WTC11 (cell line): ENCODE results near the gene RGS18.

Experiments used
- AFF4 ChIP-seq: sonication (generic); formaldehyde crosslinking; IDR thresholded peaks from 2 replicates; pipeline ENCODE4 v1.8.1; 2023; ENCODE audit warnings: mild to moderate bottlenecking, missing genetic modification reagents, borderline replicate concordance
- ATF2 ChIP-seq: sonication (generic); formaldehyde crosslinking; IDR thresholded peaks from 2 replicates; pipeline ENCODE4 v1.8.1; 2022; ENCODE audit warnings: low read depth, missing genetic modification reagents, borderline replicate concordance
- ATF3 ChIP-seq: sonication (generic); formaldehyde crosslinking; conservative IDR thresholded peaks from 2 replicates; pipeline ENCODE4 v1.8.1; 2022; ENCODE audit warnings: mild to moderate bottlenecking, missing genetic modification reagents
- CTCF ChIP-seq: fragments of 200-600 bp; IDR thresholded peaks from 2 replicates; pipeline ENCODE4 v1.8.0; 2022; ENCODE audit warnings: antibody characterized with exemption
- ETV6 ChIP-seq: sonication (generic); formaldehyde crosslinking; IDR thresholded peaks from 2 replicates; pipeline ENCODE4 v1.8.1; 2022; ENCODE audit warnings: mild to moderate bottlenecking, missing genetic modification reagents
- MAX ChIP-seq: sonication (generic); formaldehyde crosslinking; IDR thresholded peaks from 2 replicates; pipeline ENCODE4 v1.8.0; 2022; ENCODE audit warnings: mild to moderate bottlenecking, missing genetic modification reagents
- NR2C2 ChIP-seq: sonication (generic); formaldehyde crosslinking; IDR thresholded peaks from 2 replicates; pipeline ENCODE4 v1.8.0; 2022; ENCODE audit warnings: mild to moderate bottlenecking, missing genetic modification reagents
- NR3C1 ChIP-seq: sonication (generic); formaldehyde crosslinking; conservative IDR thresholded peaks from 2 replicates; pipeline ENCODE4 v1.8.1; 2023; ENCODE audit warnings: low read depth, mild to moderate bottlenecking, missing genetic modification reagents
- PREB ChIP-seq: sonication (generic); formaldehyde crosslinking; IDR thresholded peaks from 2 replicates; pipeline ENCODE4 v1.8.1; 2022; ENCODE audit warnings: mild to moderate bottlenecking, missing genetic modification reagents, moderate library complexity, borderline replicate concordance
- SP1 ChIP-seq: sonication (generic); formaldehyde crosslinking; conservative IDR thresholded peaks from 2 replicates; pipeline ENCODE4 v1.8.1; 2022; ENCODE audit warnings: missing genetic modification reagents
- TEAD4 ChIP-seq: sonication (generic); formaldehyde crosslinking; IDR thresholded peaks from 2 replicates; pipeline ENCODE4 v1.8.0; 2022; ENCODE audit warnings: mild to moderate bottlenecking, missing genetic modification reagents
- USF1 ChIP-seq: sonication (generic); formaldehyde crosslinking; IDR thresholded peaks from 2 replicates; pipeline ENCODE4 v1.8.0; 2022; ENCODE audit warnings: mild to moderate bottlenecking, missing genetic modification reagents
- USF2 ChIP-seq: sonication (generic); formaldehyde crosslinking; IDR thresholded peaks from 2 replicates; pipeline ENCODE4 v1.8.1; 2023; ENCODE audit warnings: mild to moderate bottlenecking, missing genetic modification reagents, moderate library complexity
- ZNF425 ChIP-seq: fragments of 250-450 bp; sonication (Bioruptor Pico); conservative IDR thresholded peaks from 2 replicates; pipeline ENCODE4 v1.9.0; 2021; ENCODE audit warnings: mild to moderate bottlenecking

- no peak for TF ChIP-seq CTCF
- no peak for TF ChIP-seq TEAD4 (CRISPR knock-in tag)
- TF ChIP-seq ATF2 (CRISPR knock-in tag): no peak
- no peak for TF ChIP-seq PREB (CRISPR knock-in tag)
- TF ChIP-seq USF1 (CRISPR knock-in tag): no peak
- no peak for TF ChIP-seq AFF4 (CRISPR knock-in tag)
- TF ChIP-seq SP1 (CRISPR knock-in tag): no peak
- TF ChIP-seq ETV6 (CRISPR knock-in tag): no peak
- no peak for TF ChIP-seq MAX (CRISPR knock-in tag)
- no peak for TF ChIP-seq ATF3 (CRISPR knock-in tag)
- no peak for TF ChIP-seq NR2C2 (CRISPR knock-in tag)
- TF ChIP-seq NR3C1 (CRISPR knock-in tag): no peak
- TF ChIP-seq USF2 (CRISPR knock-in tag): no peak
- no peak for TF ChIP-seq ZNF425 (CRISPR knock-in tag)
Observed at GRCh38 chr1:192167911-192168700, 9.8 kb downstream of the RGS18 start.
